Fibroblast of villous mesenchyme (primary cell): ENCODE results near the gene ST6GALNAC3. TPM values are rescaled to one million over a fixed set of nuclear protein-coding genes. Genes with fewer than 3 reads are reported as not detected.
"Not testable (repeated sequence)": the region's sequence is repeated elsewhere in the genome, so short reads cannot be mapped to it uniquely, and the experiment has no call there.

Experiments used
- DNase-seq: peaks from one replicate; pipeline ENCODE4 v3.0.0-alpha.2; 2010; ENCODE audit warnings: low read depth
- H3K4me3 ChIP-seq: 2 replicates; pipeline ENCODE4 v1.5.1; 2011; ENCODE audit warnings: low read depth, mild to moderate bottlenecking, low read length
- total RNA-seq: library from RNA; depleted of rRNA; stranded (reverse); fragments of >200 nt; gene quantifications from 2 replicates; pipeline ENCODE4 v1.2.3, GENCODE V29; 2012
- TF ChIP-seq, protein P1 (sequence below): IDR thresholded peaks from 2 replicates; pipeline ENCODE4 v1.5.1; 2012; ENCODE audit warnings: low read depth, mild to moderate bottlenecking, low read length; ENCODE audit not compliant: insufficient read depth

The ST6GALNAC3 gene
- total RNA-seq, 1 donor: 1.3 TPM

DNA sequence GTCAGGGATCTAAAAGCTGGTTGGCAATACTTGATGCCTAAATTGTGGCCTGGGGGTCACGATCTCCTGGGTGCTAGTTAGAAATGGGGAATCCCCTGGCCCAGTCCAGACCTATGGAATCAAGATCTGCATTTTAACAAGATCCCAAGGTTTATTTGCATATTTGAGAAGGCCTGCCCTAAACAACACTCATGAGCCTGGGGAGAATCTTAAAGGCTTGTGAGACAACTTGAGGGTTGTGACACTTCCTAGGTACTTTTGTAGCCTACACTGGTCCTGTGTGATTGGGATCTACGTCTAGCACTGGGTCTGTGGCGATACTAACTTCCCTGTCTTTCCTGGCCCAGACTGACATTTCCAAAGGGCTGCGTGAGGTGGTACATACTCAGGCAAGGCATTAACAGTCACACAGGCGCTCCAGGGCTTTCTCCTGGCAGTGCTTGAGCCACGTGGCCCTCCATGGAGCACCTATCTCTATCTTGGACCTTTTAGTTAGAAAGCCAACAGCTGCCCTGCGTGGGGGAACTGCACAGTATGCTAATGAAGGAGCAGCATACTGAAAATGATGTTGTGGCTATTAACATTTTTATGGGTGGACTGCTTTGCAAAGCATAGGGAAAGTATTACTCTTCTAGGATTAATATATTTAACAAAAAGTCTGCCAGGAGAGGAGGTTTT, 263.1 kb downstream of the ST6GALNAC3 start:
- TF ChIP-seq, protein P1, sequence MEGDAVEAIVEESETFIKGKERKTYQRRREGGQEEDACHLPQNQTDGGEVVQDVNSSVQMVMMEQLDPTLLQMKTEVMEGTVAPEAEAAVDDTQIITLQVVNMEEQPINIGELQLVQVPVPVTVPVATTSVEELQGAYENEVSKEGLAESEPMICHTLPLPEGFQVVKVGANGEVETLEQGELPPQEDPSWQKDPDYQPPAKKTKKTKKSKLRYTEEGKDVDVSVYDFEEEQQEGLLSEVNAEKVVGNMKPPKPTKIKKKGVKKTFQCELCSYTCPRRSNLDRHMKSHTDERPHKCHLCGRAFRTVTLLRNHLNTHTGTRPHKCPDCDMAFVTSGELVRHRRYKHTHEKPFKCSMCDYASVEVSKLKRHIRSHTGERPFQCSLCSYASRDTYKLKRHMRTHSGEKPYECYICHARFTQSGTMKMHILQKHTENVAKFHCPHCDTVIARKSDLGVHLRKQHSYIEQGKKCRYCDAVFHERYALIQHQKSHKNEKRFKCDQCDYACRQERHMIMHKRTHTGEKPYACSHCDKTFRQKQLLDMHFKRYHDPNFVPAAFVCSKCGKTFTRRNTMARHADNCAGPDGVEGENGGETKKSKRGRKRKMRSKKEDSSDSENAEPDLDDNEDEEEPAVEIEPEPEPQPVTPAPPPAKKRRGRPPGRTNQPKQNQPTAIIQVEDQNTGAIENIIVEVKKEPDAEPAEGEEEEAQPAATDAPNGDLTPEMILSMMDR: no peak
- no peak for DNase-seq
- H3K4me3 ChIP-seq: no peak overlapping the region

DNA sequence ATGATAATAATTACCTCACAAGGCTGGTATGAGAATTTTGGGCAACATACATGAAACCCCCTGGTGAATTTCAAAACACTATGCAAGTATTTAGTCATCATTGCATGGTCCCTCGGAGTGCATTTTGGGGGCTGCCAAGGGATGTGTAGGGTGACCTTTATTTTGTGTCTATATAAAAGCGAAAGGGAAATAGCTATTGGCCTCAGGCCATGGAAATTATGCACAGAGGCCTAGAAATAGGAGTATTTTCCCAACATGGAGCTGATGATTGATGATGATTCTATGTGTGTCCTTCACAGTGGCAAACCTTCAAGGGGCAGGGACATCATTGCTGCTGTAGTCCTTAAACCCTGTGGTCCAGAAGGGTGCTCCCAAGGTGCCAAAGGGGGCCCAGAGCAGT, 265.5 kb downstream of the ST6GALNAC3 start:
- H3K4me3 ChIP-seq: no peak overlapping the region
- TF ChIP-seq, protein P1: no peak
- DNase-seq: no peak

DNA sequence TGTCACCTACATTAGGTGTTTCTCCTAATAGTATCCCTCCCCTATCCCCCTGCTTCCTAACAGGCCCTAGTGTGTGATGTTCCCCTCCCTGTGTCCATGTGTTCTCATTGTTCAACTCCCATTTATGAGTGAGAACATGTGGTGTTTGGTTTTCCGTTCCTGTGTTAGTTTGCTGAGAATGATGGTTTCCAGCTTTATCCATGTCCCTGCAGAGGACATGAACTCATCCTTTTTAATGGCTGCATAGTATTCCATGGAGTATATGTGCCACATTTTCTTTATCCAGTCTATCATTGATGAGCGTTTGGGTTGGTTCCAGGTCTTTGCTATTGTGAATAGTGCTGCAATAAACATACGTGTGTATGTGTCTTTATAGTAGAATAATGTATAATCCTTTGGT, 267.3 kb downstream of the ST6GALNAC3 start:
- not testable (repeated sequence) for H3K4me3 ChIP-seq, DNase-seq

DNA sequence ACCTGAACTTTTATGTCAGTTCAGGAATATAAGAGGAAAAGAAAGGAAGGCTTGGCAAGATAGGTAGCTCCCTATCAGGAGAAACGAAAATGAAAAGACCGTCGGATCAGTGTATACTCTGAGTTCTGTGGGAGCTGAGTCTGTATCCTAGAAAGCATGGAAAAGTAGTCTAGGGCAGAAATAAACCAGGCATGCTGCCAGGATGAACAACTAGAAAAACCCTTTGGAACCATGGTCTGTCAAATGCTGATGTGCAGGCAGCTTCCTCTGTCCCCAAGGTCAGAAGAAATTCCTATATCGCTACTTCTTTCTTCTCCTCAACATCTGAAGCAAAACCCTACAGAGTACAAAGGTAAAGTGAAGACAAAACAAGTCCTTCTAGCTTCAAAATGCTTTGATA, 268.8 kb downstream of the ST6GALNAC3 start:
- TF ChIP-seq, protein P1: no peak
- H3K4me3 ChIP-seq: no peak overlapping the region
- DNase-seq: no peak

GRCh38 chr1:76351655-76352054, 277.1 kb downstream of the ST6GALNAC3 start:
- TF ChIP-seq, protein P1: no peak
- no peak overlapping the region for H3K4me3 ChIP-seq
- DNase-seq: no peak

DNA sequence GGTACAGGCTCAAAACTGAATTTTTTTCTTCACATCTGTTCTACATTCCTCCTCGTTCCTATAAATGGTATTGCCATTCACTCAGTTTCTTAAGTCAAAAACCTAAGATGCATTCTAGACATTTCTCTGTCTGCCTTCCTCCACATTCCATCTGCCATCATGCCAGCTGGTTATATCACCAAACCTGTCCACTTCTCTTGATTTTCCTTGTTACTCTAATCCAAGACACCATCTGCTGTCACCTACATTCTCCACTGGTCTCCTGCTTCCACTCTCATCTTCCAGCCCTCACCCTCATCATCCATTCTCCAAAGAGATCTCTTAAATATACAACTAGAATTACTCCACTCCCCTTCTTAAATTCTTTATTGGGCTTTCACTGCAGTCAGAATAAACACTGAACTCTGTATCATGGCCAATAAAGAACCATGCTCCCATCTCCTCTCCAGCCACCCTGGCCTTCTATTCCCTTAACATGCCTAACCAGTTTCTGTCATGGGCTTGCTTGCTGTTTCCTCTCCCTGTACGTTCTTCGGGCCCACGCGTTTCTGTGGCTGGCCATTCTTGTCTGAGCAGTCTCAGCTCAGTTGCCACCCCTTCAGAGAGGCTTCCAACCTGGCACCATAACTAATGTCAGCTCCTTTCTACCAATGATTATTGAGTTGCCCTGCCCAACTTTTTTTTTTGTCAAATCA, 278.3 kb downstream of the ST6GALNAC3 start:
- TF ChIP-seq, protein P1: no peak

GRCh38 chr1:76354236-76354635, 279.7 kb downstream of the ST6GALNAC3 start:
- H3K4me3 ChIP-seq: no peak overlapping the region
- TF ChIP-seq, protein P1: no peak
- no peak for DNase-seq

More for the DNA sequence above, 278.3 kb downstream of the ST6GALNAC3 start:
- no peak overlapping the region for H3K4me3 ChIP-seq
- DNase-seq: no peak
